HAP-1 (cell line): Measurements from ENCODE around the gene PPP1R16B.

Source experiments
- DNase-seq, 2 experiments: peaks; one replicate each; pipeline ENCODE4 v3.0.0-alpha.2; 2016 to 2020; ENCODE audit warnings: low spot score in 2 of 2
- H3K27me3 ChIP-seq: fragments of 250-450 bp; sonication (Bioruptor Pico); 2 replicates; pipeline ENCODE4 v1.5.1; 2020; ENCODE audit warnings: low read depth, mild to moderate bottlenecking, moderate library complexity
- H3K36me3 ChIP-seq: fragments of 250-450 bp; sonication (Bioruptor Pico); replicated peaks from 2 replicates; pipeline ENCODE4 v1.5.1; 2020; ENCODE audit warnings: mild to moderate bottlenecking
- H3K4me1 ChIP-seq: fragments of 250-450 bp; sonication (Bioruptor Pico); 2 replicates; pipeline ENCODE4 v1.5.1; 2020; ENCODE audit warnings: mild to moderate bottlenecking
- H3K4me3 ChIP-seq: fragments of 250-450 bp; sonication (Bioruptor Pico); 2 replicates; pipeline ENCODE4 v1.5.1; 2020; ENCODE audit warnings: mild to moderate bottlenecking, moderate library complexity
- H3K9me3 ChIP-seq: fragments of 250-450 bp; sonication (Bioruptor Pico); 2 replicates; pipeline ENCODE4 v1.5.1; 2020; ENCODE audit warnings: mild to moderate bottlenecking, moderate library complexity
- in situ Hi-C: fragments of 300-500 bp; cut with MboI; formaldehyde crosslinking; loops from 3 replicates; pipeline ENCODE4 v1.14.3; 2020; ENCODE audit warnings: low sequenced_read_pairs, inconsistent platforms, mixed read lengths

The PPP1R16B gene

DNA sequence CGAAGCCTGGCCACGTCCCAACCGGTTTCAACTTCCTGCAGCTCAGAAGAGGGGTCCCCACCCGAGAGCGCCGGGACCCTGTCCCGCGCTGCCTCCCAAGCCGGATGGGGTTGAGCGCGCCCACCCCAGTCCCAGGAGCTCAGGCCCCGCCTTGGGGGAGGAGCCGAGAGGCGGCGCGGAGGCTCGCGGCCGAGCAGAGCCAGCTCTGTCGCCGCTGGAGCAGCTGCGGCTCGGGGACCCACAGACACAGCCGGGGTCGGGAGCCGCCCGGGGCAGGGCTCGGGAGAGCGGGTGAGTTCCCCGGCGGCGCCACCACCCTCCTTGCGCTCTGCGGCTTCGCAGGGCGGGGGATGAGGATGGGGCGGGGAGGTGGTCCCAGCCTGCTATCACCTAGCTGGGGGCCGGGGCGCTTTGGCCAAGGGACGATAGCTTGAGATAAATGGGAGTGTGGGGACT is at the start of gene PPP1R16B:
Gene PPP1R16B (plus strand): TSS at position 196 of the 456 bp plus-strand sequence. CDS start 30,229 bp downstream, outside the sequence.
- no peaks in the 10 kb centered on the region for H3K27me3 ChIP-seq
- peaks cover 10% of the 10 kb centered on the region for H3K4me1 ChIP-seq
- no peaks in the 10 kb centered on the region for H3K36me3 ChIP-seq
- H3K4me3 ChIP-seq: peak within 1 kb of the TSS; percentile 44
- DNase-seq: peak; percentile 33 to 83
- H3K9me3 ChIP-seq: no peaks in the 10 kb centered on the region
- in situ Hi-C loops: no loop called here

DNA sequence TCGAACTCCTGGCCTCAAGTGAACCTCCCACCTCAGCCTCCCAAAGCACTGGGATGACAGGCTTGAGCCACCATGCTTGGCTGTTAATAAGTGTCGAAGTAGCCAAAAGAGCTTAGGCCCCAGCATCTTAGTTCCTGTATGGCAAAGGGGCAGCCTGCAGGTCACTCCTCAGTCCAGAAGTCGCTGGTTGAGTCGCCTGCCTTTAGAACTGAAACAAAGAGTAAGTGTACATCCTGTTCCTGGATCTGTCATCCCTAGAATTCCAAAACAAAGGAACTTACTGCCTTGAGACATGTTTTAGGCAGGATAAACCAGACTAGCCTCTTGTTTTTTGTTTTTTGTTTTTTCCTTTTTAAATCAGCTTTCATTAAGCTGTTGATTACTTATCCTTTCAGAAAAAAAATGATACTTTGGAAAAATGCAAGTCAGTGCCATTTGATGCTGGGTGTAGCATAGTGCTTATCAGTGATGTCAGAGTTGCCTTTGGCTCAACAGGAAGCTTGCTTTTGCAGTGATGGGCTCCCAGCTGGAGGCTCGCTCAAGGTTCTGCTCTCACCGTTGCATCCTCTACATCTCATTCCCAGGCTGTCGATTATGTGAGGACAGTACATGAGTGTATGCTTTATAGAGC is 48.2 kb upstream of the PPP1R16B start:
- in situ Hi-C loops: no loop called here
- Histone ChIP-seq H3K27me3 (no peaks in the 10 kb centered on the region), H3K36me3 (peaks cover 41% of the 10 kb centered on the region), H3K4me3 (no peak overlapping the region), H3K4me1 (no peaks in the 10 kb centered on the region), H3K9me3 (no peaks in the 10 kb centered on the region)
- no peak for DNase-seq

GRCh38 chr20:38759106-38759505 is 46.4 kb upstream of the PPP1R16B start:
- no peak overlapping the region for H3K4me3 ChIP-seq
- no peaks in the 10 kb centered on the region for H3K4me1 ChIP-seq
- H3K36me3 ChIP-seq: peaks cover 42% of the 10 kb centered on the region
- no peaks in the 10 kb centered on the region for H3K9me3 ChIP-seq
- H3K27me3 ChIP-seq: no peaks in the 10 kb centered on the region
- in situ Hi-C loops: no loop called here
- DNase-seq: no peak

- in situ Hi-C loops: no loop called here
- H3K4me1 ChIP-seq: no peaks in the 10 kb centered on the region
- no peaks in the 10 kb centered on the region for H3K9me3 ChIP-seq
- H3K36me3 ChIP-seq: peaks cover 34% of the 10 kb centered on the region
- H3K4me3 ChIP-seq: no peak overlapping the region
- DNase-seq: no peak
- no peaks in the 10 kb centered on the region for H3K27me3 ChIP-seq
Observed at GRCh38 chr20:38760978-38761377, 44.5 kb upstream of the PPP1R16B start.

DNA sequence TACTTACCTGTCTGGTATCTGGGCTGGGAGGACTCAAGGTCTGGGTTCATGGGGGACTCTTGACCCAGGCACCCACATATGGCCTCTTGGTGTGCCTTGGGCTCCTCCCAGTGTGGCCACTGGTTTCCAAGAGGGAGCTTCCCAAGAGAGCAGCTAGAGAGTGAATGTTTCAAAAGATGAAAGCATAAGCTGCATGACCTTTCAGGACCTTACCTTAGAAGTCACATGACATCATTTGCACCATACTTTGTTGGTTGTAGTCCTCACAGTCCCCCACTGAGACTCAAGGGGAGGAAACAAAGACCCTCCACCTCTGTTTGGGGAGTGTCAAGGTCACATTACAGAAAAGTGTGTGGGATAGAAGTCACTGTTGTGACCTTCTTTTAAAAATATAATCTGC is 43.3 kb upstream of the PPP1R16B start:
- H3K4me3 ChIP-seq: no peak overlapping the region
- H3K9me3 ChIP-seq: no peaks in the 10 kb centered on the region
- no peak for DNase-seq
- no peaks in the 10 kb centered on the region for H3K27me3 ChIP-seq
- H3K36me3 ChIP-seq: peaks cover 32% of the 10 kb centered on the region
- in situ Hi-C loops: no loop called here
- no peaks in the 10 kb centered on the region for H3K4me1 ChIP-seq

DNA sequence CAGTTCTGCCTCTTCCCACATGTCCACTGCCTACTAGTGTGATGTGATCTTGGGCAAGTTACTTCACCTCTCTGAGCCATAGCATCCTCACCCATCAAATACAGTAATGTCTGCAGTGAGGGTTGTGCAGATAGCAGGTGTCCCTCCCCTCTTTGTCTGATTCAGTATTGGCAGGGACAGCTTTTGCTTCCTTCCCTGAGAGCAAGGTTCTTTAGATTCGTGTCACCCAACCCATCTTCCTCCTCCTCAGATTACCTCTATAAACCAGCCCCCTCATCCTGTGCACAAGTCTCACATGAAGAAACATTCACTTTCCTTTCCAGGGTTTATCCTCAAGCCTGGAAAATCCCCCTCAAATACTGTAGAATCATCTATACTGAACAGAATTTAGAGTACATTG is 41.9 kb upstream of the PPP1R16B start:
- in situ Hi-C loops: no loop called here
- H3K36me3 ChIP-seq: peaks cover 33% of the 10 kb centered on the region
- H3K4me1 ChIP-seq: no peaks in the 10 kb centered on the region
- H3K4me3 ChIP-seq: no peak overlapping the region
- no peak for DNase-seq
- no peaks in the 10 kb centered on the region for H3K27me3 ChIP-seq
- no peaks in the 10 kb centered on the region for H3K9me3 ChIP-seq

DNA sequence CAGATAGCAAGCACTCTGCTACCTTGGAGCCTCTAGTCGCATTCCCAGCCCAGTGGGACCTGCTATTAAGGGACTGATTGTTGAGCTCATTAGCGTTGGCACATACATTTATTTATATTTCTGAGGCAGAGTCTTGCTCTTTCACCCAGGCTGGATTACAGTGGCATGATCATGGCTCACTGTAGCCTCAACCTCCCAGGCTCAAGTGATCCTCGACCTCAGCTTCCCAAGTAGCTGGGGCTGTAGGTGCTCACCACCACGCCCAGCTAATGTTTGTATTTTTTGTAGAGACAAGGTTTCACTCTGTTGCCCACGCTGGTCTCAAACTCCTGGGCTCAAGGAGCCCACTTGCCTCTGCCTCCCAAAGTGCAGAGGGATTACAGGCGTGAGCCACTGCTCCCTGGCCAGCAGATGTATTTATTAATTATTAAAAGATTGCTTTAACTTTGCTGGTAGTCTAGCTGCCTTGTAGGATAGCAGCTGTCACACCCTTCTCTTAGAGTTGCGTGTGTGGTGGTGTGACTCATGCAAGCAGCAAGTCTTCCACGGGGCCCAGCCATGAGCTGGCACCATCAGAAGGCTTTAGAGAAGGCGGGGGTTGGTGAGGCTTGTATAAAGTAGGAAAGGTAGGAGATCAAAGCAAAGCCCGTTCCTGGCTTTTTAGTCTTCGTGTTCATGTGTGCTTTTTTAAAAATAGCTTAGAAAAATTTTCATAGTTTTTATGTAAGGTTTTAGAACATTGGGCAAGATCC is 40.8 kb upstream of the PPP1R16B start:
- H3K36me3 ChIP-seq: peaks cover 33% of the 10 kb centered on the region
- H3K4me3 ChIP-seq: no peak overlapping the region
- H3K9me3 ChIP-seq: no peaks in the 10 kb centered on the region
- in situ Hi-C loops: no loop called here
- no peak for DNase-seq
- no peaks in the 10 kb centered on the region for H3K4me1 ChIP-seq
- H3K27me3 ChIP-seq: no peaks in the 10 kb centered on the region

- no peaks in the 10 kb centered on the region for H3K9me3 ChIP-seq
- no peak overlapping the region for H3K4me3 ChIP-seq
- DNase-seq: no peak
- in situ Hi-C loops: no loop called here
- H3K36me3 ChIP-seq: peaks cover 33% of the 10 kb centered on the region
- no peaks in the 10 kb centered on the region for H3K4me1 ChIP-seq
- H3K27me3 ChIP-seq: no peaks in the 10 kb centered on the region
Observed at GRCh38 chr20:38766071-38766470, 39.4 kb upstream of the PPP1R16B start.

- Histone ChIP-seq H3K4me3 (no peak overlapping the region), H3K36me3 (peaks cover 37% of the 10 kb centered on the region), H3K4me1 (no peaks in the 10 kb centered on the region), H3K9me3 (no peaks in the 10 kb centered on the region), H3K27me3 (no peaks in the 10 kb centered on the region)
- in situ Hi-C loops: no loop called here
- no peak for DNase-seq
Observed at GRCh38 chr20:38769376-38770295, 35.9 kb upstream of the PPP1R16B start.

DNA sequence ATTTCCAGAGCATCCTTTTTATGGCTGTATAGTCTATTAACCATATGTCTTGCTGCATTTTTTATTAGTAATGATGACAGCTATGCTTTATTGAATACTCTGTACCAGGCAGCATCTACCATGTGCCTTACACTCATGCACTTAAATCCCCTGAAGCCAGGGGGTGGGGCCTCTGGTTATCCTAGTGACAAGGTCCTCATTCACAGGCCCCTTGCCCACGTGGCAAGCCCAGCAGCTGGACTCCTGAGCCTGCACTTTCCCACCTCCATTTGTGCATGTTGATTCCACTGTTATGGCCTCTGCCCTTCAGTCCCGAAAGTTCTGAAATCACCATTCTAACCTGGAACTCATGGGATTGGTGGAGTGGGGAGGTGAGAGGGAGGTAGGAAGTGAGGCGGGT is 35.0 kb upstream of the PPP1R16B start:
- Histone ChIP-seq H3K36me3 (peaks cover 34% of the 10 kb centered on the region), H3K4me1 (no peaks in the 10 kb centered on the region), H3K27me3 (no peaks in the 10 kb centered on the region), H3K9me3 (no peaks in the 10 kb centered on the region), H3K4me3 (no peak overlapping the region)
- in situ Hi-C loops: no loop called here
- no peak for DNase-seq

- Histone ChIP-seq H3K4me3 (no peak overlapping the region), H3K4me1 (no peaks in the 10 kb centered on the region), H3K36me3 (peaks cover 33% of the 10 kb centered on the region), H3K9me3 (no peaks in the 10 kb centered on the region), H3K27me3 (no peaks in the 10 kb centered on the region)
- DNase-seq: no peak
- in situ Hi-C loops: no loop called here
Observed at GRCh38 chr20:38770970-38771369, 34.5 kb upstream of the PPP1R16B start.

DNA sequence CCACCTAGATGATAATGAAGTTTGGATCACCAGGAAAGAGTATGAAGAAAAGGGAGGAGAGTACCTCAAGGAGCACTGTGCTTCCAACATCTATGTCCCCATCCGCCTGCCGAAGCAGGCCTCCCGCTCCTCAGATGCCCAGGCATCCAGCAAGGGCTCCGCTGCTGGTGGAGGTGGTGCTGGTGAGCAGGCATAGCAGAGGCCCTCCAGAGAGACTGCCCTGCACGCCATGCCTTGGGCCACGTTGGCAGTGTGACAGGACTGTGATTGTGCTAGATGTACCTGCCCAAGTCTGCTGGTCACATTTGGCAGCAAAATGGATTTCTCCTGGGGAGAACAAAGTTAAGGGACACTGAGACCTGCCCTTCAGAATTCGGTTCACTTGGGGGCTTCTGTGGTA is 33.9 kb upstream of the PPP1R16B start:
- Histone ChIP-seq H3K27me3 (no peaks in the 10 kb centered on the region), H3K36me3 (peaks cover 29% of the 10 kb centered on the region), H3K4me3 (no peak overlapping the region), H3K9me3 (no peaks in the 10 kb centered on the region), H3K4me1 (no peaks in the 10 kb centered on the region)
- DNase-seq: no peak
- in situ Hi-C loops: no loop called here

DNA sequence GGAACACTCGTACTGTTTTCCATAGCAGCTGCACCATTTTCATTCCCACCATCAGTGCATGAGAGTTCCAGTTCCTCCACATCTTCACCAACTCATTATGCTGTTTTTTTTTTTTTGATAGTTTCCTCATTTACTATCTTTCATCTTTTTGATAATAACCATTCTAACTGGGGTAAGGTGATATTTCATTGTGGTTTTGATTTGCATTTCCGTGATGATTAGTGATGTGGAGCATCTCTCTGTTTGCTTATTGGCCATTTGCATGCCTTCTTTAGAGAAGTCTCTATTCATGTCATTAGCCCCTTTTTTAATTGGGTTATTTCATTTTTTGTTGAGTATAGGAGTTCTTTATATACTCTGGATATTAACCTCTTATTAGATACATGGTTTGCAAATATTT is 31.3 kb upstream of the PPP1R16B start:
- no peaks in the 10 kb centered on the region for H3K4me1 ChIP-seq
- H3K9me3 ChIP-seq: no peaks in the 10 kb centered on the region
- H3K36me3 ChIP-seq: peaks cover 14% of the 10 kb centered on the region
- H3K4me3 ChIP-seq: no peak overlapping the region
- no peaks in the 10 kb centered on the region for H3K27me3 ChIP-seq
- in situ Hi-C loops: no loop called here
- no peak for DNase-seq

GRCh38 chr20:38776363-38776762 is 29.1 kb upstream of the PPP1R16B start:
- peaks cover 14% of the 10 kb centered on the region for H3K36me3 ChIP-seq
- in situ Hi-C loops: no loop called here
- no peaks in the 10 kb centered on the region for H3K27me3 ChIP-seq
- H3K9me3 ChIP-seq: no peaks in the 10 kb centered on the region
- no peak for DNase-seq
- no peak overlapping the region for H3K4me3 ChIP-seq
- H3K4me1 ChIP-seq: peaks cover 7% of the 10 kb centered on the region; the same call in 1 of the 2 replicates
